Muscle of arm (tissue), 12 donors: ENCODE results near the gene MSH3. TPM values are rescaled to one million over a fixed set of nuclear protein-coding genes. Genes with fewer than 3 reads are reported as not detected.
"Not testable (repeated sequence)": the region's sequence is repeated elsewhere in the genome, so short reads cannot be mapped to it uniquely, and the experiment has no call there.

Source experiments
- DNase-seq: peaks from one replicate; pipeline ENCODE4 v3.0.0-alpha.2; 2013
- polyA plus RNA-seq, 12 donors: library from polyadenylated mRNA; unstranded; fragments of 120-200 nt; gene quantifications; one replicate each; pipeline ENCODE4 v1.2.1, GENCODE V29; 2013; ENCODE audit not compliant: insufficient read length in 12 of 12

The MSH3 gene
- polyA plus RNA-seq, 12 donors, result 9.4 to 13.1 (median 12.4) TPM; not detected in 1

DNA sequence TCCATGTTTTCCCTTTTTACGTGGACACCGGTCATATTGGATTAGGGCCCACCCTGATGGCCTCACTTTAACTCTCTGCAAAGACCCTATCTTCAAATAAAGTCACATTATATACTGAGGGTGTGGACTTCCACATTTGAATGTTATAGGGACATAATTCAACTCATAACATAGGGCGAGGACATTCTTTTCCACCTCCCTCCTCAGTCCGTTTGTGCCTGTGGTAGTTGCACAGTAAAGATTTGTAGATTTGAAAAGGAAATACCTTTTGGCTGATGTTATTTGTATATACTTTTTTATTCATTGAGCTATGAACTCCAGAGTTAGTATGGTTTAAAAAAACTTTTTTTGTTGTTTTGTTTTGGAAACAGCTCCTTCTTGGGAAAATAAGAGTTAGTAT, 51.3 kb downstream of the MSH3 start:
- no peak for DNase-seq

DNA sequence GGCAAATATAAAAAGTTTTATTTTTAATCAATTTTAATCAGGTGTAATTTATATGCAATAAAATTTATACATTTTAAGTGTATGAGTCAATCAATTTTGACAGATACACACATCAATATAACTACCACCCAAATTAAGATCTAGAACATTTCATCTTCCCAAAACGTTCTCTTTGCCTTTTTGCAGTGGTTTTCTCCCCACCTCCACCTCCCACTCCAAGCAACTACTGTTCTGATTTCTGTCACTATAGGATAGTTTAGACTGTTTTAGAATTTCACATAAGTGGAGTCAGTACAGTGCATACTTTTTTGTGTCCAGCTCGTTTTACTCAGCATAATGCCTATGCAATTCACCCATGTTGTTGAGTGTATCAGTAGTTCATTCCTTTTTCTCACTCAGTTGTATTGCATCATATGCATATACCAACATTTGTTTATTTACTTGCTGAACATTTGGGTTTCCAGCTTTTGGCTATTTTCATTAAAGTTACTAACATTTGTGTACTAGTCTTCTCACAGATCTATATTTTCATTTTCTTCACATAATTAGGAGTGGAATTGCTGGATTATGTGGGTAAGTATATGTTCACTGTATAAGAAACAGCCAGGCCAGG, 52.5 kb downstream of the MSH3 start:
- DNase-seq, result no peak

DNA sequence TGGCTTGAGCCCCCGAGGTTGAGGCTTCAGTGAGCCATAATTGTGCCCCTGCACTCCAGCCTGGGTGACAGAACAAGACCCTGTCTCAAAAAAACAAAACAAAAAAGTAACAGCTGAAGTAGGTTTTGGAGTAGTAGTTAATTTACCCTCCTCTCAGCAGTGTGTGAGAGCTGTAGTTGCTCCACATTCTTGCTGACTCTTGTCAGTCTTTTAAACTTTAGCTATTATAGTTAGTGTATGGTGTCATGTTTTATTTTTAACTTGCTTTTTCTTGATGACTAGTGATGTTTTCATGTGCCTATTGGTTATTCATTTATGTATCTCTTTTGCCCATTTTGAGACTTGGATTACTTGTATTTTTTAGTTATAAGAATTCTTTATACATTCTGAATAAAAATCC, 53.2 kb downstream of the MSH3 start:
- no peak for DNase-seq

DNA sequence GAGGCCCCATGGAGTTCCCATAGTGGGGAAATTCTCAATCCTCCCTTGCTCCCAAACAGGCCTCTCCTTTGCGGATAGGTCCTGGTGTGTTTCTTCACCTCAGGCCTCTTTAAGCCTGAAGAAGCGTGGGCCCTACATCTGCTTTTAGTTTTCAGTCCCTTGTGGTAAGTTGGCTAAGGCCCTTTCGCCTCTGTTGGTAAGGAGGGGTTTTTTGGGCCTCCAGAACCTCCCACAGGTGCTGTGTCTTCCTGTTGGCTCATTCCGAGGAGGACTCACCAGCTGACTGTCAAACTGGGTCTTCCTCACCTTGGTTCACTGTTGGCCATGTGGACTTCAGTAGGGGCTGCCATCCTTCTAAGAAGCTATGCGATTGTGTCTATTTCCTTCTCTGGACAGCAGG, 56.8 kb downstream of the MSH3 start:
- DNase-seq, result no peak

DNA sequence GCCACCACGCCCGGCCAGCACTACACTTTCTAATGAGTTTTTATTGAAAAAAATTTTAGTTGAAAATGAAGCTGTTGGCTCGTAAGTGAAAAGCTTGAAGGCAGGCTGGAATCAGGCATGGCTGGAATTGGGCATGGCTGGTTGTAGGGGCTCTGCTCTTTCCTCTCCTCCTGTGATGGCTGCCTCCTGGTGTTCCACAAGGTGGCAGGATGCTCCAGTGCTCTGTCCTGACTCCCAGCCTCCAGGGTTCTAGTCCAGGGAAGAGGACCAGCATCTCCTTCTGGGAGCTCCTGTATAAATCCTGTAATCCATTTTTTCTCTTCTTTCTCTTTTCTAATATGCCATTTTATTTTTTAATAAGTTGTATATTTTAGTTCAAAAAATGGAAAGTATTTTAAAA, 57.5 kb downstream of the MSH3 start:
- peak; percentile 6 for DNase-seq

DNA sequence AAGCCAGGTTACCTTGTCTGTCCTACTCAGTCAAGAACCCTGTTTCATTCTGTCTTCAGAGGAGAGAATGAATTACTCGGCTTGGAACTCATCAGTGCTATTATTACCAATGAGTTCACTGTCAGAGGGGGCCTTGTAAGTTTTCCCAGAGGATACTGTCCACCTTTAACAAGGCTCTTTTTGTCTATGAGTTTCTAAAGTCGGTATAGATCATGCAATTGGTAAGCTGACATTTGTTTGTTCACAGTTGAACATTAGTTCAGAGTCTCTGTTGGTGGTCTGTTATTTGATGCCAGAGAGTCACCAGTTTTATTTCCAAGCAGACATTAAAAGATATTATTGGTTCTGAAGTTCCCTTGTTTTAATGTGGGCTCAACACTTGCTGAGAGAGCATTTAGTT, 58.5 kb downstream of the MSH3 start:
- DNase-seq, result no peak

DNA sequence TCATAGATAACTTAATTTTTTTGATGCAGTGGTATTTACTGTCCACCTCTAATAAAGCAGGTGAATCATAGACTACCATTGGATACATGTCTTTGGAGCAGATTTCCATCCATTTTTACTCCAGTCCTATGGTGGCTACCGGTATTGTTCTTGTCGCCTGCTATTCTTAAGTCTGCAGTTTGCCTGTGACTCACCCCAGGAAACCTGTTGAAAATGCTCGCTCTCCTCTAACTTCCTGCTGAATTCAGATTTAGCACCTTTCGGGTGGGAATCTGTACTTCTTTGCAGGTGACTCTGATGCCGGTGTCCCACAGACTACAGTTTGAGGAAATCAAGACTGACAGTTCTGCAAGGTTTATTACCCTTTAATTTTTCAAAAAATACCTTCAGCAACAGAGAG, 59.2 kb downstream of the MSH3 start:
- no peak for DNase-seq

DNA sequence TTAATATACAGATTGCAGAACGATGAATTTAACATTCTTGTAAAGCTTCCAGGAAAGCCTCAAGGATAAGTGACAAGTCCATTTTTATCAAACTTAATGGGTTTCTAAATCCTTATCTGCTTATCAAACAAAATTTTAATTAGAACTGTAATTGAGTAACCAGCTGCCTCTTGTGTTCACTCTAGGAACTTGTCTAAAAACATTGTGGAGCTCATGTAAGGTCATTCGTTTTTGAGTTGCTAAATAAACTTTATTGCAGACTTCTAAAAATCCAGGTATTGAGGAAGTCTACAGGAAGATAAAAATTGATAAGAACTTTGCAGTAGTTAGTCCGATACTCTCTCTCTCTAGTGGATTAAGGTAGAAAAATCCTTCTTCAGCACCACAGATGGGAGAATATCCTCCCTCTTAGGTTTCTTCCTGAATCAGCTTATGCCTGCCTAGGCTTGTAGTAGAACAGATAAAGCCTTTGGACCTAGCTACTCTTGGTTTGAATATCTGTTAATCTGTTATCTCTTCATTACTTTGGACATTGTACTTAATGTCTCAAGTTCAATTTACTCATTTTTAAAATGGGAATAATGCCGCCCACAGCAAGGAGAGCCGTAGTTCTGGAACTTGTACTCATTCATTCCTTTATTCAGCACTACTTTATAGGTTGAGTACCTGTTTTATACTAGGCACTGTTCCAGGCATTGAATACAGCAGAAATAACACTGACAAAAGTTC, 60.3 kb downstream of the MSH3 start:
- DNase-seq, result no peak

DNA sequence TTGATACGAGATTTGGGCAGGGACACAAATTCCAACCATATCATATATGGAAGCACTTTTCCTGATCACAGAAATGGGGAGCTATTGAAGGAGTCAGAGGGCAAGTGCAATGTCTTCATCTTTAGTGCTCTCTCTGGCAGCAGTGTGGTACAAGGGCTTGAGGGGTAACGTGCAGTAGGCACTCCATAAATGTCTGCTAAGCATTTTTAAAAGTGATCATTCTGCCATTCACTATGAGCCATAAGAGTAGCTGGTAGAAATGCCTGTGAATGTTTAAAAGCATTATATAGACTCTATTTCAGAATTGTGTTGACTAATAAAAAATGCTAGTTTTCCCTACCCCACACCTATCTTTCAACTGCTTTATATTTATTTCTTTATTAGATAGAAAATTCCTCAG, 61.4 kb downstream of the MSH3 start:
- DNase-seq, result no peak

DNA sequence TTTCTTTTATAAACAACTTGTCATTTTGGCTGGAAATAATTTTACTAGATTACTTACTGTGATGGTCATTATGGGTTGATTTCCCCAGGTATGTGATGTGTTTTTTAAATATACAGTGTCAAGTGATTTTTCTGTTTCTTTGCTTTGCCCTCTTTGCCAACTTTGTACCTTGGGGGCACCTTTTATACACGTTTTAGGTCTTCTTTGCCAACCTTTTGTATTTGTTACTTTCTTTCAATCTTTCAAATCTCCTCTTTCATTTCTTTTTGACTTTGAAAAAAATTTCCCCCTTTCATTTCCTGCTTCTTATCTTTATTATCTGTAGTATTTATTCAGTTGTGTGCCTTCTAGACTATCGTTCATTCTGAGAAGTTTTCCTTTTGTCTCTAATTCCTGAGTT, 65.7 kb downstream of the MSH3 start:
- no peak for DNase-seq

DNA sequence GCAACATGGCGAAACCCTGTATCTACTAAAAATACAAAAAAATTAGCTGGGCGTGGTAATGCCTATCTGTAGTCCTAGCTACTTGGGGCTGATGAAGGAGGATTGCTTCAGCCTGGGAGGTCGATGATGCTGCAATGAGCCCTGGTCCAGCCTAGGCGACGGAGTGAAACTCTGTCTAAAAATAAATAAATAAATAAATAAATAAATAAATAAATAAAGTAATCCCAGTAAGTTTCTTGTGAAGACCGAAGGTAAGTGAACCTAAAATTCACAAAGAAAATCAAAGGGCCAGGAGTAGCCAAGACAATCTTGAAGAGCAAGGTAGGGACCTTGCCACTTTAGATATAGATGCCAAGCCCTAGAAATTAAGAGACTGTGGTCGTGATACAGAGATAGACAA, 68.5 kb downstream of the MSH3 start:
- DNase-seq, result no peak

DNA sequence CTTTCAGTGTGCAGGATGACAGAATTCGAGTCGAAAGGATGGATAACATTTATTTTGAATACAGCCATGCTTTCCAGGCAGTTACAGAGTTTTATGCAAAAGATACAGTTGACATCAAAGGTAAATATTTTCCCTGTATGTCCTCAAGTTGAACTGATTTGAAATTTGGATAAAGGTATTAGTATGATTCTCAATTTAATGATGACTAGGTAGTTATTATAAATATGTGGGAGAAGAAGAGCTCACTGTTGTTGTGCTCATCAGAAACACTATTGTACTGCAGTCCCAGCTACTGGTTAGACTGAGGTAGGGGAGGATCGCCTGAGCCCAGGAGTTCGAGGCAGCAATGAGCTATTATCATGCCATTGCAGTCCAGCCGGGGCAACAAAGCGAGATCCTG, 71.0 kb downstream of the MSH3 start:
- no peak for DNase-seq

DNA sequence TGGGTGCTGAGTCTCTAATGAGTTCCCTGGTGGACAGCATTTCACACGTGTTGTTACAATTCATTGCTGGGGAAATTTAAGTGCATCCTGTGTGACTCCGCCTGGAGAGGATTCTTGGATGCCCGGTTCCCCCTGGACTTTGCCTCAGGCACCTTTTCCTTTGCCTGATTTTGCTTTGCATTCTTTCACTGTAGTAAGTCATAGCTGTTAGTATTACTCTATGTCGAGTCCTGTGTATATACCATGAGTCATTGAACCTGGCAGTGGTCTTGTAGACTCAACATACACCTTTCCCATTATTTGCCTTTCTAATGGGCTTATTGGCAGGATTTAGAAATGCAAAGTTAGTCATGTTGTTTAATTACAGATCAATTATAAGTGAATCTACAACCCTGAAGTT, 82.3 kb downstream of the MSH3 start:
- DNase-seq, result no peak

DNA sequence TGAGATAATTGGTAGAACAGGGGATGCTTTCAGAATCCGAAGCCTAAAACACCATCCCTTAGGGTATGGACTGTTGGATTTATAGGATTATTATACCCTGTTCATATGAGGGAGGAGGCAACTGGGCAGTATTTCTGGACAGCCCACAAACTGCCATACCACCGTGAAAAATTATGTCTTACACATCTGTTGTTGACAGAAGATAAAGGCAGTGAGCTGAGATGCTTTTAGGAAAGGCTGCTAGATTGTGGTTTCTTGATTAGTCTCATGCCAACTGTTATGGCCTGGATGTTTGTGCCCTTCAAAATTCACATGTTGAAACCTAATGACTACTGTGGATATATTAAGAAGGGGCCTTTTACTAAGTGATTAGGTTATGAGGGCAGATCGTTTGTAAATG, 84.0 kb downstream of the MSH3 start:
- DNase-seq, result no peak

DNA sequence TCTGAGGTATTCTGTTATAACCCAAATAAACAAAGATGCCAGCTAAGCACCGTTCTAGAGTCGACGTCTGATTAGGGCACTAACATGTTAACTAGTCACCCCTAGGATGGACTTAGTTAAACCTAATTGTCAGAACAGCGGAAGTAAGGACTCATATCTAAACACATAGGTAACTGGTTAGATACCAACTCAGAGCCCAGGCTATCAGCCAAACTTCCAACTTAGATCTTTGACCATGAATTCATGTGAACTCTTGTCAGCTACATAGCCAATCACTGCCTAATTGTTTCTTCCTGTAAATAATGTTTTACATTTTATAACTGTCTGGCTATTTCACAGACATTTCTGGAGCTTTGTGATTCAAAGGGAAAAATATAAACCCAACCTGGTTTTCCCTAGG, 84.6 kb downstream of the MSH3 start:
- no peak for DNase-seq

DNA sequence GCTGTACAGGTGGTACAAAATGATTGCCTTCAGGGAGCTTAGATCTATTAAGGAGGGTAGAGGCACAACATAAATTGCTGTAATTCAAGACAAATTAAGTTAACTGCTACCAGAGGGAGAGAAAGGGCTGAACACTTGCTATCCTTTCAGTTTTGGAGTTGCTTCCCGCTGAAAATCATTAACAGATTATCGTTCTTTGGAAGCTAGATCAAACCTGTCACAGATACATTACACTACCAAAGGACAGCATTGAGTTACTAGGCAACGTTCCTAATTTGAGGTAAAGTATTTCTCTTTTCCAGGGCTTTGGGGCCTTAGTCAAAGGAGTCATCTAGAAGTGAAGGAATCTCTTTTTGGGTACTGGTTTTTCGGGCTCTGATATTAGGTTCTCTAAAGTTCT, 85.0 kb downstream of the MSH3 start:
- DNase-seq, result no peak

DNA sequence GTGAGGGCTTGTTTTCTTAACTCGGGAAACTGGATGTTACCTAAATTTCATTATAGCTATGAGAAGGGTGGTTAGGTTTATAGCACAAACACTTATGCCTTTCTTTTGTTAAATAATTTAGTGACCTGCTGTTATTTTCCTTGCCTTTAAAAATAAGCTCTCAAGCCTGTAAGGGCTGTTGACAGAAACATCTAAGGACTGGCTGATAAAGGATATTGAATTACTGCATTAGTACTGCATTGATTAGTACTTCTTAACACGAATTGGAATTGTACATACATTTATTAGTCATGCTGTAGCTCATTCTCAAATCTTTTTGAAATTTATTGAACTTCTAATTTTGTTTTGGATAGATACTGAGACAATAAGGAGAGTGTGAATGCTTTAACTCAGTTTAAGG, 85.4 kb downstream of the MSH3 start:
- no peak for DNase-seq

DNA sequence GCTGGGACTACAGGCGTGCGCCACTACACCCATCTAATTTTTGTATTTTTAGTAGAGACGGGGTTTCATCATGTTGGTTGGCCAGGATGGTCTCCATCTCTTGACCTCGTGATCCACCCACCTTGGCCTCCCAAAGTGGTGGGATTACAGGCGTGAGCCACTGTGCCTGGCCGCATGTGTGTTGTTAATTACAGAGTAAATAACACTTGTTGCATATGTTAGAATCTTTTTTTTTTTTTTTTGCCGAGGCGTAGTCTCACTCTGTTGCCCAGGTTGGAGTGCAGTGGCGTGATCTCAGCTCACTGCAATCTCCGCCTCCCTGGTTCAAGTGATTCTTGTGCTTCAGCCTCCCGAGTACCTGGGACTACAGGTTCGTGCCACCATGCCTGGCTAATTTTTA, 86.0 kb downstream of the MSH3 start:
- not testable (repeated sequence) for DNase-seq

DNA sequence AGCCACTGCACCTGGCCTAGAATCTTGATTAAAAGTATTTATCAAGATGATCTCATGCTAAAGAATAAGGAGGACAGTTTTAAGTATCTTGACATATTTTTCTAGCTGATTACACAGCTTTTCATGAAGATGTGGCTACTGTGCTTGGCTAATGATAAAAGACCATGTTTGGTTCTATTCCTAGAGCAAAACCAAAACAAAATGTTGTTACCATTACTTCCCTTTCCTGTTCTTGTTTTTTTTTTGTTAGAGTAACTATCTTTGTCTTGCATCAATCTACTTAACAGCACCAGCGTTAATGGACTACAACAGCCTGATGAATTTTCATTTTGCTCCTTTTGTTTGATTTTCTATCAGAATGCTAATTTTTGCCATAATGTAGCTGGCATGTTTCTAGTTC, 86.5 kb downstream of the MSH3 start:
- no peak for DNase-seq

DNA sequence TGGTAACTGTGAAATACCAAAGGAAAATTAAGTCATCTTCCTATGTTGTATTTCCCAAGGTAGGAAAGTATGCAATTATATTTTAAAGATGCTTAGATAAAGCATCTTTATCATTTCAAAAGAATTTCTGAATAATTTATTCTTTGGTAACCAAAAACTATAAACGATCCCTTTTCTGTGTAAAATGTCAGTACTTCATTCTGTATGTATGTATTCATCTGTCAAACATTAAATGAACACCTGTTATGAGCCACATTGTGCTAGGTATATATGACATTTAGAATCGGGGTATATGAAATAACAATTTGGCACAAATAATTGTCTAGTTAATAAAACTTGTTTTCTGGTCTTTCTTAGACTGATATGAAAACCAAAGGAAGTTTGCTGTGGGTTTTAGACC, 89.7 kb downstream of the MSH3 start:
- no peak for DNase-seq

DNA sequence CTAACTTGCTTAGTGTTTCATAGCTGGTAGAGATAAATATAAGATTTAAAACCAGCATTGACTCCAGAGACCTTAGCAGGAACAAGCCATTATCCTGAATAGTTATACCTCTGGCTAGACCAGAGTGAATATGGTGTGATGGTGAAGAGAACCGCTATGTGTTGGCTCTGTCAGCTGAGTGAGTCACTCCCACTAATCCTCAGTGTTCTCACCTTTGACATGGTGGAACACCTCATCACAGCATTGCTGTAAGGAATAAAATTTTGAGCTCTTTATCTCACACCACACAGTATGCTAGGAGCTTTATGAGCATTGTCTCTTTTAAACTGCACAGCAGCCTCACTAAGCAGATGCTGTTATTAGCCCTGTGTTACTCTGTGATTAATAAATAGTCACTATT, 91.0 kb downstream of the MSH3 start:
- DNase-seq, result no peak

DNA sequence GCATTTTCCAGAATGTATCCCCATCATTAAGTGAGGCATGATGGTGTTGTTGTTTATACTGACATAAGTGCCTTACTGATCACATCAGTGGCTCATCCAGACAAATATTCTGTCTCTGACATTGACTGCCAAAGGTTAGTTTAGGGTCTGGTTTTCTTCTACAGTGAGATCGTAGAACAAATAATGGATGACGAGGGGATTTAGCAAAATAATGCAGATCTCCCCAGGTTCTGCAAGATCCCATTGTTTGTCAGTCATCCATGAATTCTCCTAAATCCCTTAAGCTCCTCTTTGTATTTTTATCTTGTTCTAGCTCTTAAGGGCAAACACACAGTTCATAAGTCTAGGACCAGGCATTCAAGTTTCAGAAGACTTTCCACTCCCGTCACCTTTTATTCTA, 93.5 kb downstream of the MSH3 start:
- DNase-seq, result no peak

DNA sequence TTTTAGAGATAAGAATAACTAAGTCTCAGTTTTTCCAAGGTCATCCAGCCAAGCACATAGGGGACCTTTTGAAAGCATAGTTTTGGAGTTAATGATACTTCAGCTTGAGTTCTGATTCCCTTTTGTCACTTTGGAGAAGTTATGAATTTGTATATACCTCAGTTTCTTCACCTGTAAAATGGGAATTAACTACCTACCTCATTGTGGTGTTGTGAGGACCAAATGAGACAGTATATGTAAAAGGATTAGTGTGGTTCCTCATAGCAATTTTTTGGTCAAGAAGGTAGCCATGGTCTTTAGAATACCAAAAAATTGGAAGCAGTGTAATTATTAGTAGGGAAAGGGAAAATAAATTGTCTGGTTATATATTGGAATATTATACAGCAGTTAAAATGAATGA, 98.0 kb downstream of the MSH3 start:
- no peak for DNase-seq

DNA sequence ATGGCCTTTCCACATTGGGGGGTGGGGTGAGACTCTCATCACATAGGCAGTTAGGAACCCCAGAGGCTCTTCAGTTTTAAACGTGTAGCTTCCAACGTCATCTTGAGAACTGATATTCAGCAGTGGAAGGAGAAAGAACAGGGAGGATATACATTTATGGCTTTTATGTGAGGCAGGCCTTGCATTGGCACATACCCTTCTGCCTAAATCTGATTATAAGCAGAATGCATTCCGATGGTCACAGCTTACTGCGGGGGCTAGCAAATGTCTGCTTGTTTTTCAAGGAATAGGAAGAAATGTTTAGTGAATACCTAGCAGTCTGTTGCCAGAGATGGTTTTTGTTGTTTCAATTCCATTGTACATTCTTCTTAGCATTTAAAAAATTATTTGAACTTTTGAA, 99.3 kb downstream of the MSH3 start:
- no peak for DNase-seq
